HG03108 (cell line): ENCODE measurements around the gene TGFBR1.
A peak's percentile ranks its signal among the peaks of the same experiment; 100 is the strongest.

Source experiments
- ATAC-seq: cut with Tn5 transposase; IDR thresholded peaks from one replicate; pipeline ENCODE4 v1.9.1; 2021; ENCODE audit warnings: moderate library complexity; ENCODE audit not compliant: unreplicated experiment

The TGFBR1 gene

DNA sequence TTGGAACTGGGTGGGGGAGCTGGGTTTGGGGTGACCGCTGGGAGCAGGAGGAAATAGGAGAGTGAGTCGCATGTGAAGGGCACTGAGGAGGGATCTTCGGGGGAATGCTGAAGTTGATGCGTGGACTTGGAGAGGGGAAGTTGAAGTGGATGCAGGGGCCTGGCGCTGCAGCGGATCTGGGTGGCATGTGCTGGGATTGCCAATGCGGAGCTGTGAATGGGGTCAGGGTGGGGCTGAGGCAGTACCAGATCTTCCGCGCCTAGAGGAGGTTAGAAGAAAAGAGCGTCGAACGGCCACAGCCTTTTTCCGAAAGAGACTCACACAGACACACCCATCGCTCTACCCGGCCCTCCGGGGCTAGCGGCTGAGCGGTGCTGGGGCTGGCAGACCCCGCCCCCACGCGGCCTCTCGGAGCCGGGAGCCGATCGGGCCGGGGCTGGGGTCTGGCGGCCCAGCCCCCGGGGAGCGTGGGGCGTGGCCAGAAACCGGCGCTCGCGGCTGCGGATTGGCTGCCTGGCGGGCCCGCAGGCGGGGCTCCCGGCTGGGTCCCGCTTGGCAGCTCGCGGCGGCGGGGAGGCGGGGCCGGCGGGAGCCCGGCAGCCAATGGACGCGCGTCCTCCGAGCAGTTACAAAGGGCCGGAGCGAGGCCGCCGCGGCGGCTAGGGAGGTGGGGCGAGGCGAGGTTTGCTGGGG lies at the start of gene TGFBR1:
Gene TGFBR1 (plus strand): TSS at position 655 of the 693 bp plus-strand sequence. CDS start 93 bp downstream, outside the sequence.
- ATAC-seq, result peak; percentile 89

DNA sequence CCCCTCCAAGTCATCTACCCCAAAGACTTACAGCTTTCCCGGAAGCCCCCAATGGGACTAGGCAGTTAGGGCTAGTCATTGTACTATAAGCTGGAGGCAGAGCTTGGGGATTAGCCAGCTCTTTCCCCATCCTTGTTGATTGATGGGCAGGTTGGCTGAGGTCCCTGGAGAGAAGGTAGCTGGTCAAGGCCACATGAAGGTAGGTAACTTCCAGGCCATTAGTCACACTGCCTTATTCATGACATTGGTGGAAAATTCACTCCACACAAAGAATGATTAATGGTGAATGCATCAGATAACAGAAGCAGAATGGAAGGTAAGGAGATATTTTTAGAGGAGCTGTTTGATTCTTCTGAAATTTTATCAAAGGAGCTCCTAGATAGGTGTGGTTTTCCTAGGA lies 49.5 kb upstream of the TGFBR1 start:
- no peak for ATAC-seq

DNA sequence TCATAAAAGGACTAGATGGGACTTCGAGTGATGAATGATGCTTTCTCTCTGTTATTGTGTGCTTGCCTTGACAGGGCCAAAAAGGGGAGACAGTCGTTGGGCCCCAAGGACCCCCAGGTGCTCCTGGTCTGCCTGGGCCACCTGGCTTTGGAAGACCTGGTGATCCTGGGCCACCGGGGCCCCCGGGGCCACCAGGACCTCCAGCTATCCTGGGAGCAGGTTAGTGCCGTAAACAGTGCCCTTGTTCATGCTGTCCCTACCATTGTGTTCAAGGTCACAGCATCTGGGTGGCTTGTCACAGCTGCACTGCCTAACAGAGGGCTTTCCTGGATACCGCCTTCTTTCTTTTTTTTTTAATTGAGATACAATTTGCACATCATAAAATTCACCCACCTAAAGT lies 48.7 kb upstream of the TGFBR1 start:
- no peak for ATAC-seq

DNA sequence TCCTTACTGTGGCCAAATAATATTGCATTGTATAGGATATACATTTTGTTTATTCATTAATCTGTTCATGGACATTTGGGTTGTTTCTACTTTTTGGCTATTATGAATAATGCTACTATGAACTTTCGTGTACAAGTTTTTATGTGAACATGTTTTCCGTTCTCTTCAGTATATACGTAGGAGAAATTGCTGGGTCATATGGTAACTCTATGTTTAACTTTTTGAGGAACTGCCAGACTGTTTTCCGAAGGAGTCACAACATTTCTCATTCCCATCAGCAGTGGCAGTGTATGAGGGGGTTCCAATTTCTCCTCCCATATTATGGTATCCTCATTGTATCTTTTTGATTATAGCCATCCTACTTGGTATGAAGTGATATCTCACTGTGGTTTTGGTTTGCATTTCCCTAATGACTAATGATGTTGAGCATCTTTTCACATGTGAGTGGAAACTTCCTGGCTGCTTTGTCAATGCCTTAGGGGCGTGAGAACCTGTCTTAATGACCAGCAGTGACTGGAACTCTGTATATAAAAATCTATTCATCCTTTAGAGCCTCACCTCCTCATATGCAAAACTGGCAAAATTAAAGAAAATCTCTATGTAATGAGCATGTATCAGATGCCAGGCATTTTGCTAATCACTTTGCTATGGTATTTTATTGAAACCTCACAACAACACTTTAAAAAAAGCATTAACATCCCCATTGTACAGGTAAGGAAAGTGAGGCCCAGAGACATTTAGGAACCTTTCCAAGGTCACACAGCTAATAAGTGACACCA lies 47.8 kb upstream of the TGFBR1 start:
- ATAC-seq, result no peak

DNA sequence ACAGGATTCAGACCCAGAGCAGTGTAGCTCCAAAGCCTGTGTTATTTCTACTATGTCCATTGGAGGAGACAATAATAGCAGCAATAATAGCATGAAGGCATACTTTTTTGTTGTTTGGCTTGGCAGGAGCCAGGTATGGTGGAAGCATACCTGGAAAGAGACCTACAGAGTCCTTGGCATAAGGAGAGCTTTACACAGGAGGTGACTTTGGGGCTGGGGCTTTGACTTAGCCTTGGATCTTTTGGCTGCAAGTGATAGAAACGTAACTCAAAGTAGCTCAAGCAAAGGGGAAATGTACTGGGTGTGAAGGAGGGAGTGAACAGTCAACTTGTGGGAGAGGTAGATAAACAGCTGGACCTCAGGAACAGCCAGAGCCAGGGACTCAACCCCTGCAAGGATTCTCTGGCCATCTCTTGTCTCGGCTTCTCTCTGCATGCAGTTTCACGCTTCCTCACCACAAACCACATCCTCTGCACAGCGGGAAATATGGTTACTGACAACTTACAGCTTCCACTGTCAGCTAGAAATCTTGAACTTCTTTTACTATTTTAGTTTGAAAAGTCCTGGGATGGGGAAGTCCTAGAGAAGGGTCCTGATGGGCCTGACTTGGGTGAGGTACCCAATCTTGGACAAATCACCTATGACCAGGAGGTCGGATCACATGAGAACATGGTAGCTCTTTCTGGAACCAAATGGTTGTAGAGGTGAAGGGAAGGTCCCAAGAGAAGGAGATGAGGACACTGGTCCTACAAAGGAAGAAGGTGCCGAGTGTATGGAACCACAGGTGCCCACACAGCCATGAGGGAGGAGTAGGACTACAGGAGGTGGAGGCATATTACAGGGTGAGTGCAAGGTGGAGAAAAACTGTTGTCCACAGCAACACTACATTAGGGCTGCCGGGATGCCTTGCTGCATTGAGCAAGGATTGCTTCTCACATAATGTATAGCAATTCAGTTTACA lies 47.0 kb upstream of the TGFBR1 start:
- ATAC-seq, result peak; percentile 76

DNA sequence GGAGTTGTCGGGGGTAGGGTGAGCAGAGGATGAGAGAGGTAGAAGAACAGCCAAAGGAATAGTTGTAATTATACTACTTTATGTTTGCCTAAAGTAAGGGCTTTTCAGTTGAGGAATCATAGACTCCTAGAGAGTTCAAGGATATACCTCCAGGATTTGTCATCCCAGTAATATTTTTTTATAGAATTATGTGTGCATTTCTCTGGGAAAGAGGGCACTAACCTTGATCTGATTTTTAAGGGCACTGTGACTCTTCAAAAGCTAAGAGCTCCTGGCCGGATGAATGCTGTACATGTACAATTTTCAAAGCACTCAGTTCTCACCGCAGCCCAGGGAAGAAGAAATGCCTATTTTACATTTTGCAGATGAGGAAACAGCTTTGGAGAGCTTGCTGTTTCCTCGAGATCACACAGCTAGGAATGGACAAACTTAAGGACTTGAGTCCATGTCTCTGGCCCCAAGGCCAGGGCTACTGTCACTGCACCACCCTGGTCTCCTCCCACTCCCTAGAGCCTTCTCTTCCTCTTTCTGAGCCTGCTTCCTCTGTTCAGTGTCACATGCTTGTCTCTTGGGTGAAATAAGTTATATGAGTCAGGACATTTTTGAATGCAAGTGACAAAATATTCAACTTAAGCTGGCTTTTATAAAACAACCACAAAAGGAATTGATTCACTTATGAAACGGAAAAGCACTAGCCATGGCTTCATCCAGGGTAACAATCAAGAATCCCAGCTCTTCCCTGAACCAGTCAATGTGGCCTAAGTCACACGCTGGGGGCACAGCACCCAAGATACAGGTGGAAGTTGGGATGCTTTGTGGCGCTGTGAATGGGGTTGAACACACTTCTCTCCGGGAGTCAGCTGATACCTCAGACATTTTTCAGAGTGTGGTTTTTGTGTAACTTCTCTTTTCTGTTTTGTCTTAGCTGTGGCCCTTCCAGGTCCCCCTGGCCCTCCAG lies 45.7 kb upstream of the TGFBR1 start:
- ATAC-seq, result peak; percentile 58

DNA sequence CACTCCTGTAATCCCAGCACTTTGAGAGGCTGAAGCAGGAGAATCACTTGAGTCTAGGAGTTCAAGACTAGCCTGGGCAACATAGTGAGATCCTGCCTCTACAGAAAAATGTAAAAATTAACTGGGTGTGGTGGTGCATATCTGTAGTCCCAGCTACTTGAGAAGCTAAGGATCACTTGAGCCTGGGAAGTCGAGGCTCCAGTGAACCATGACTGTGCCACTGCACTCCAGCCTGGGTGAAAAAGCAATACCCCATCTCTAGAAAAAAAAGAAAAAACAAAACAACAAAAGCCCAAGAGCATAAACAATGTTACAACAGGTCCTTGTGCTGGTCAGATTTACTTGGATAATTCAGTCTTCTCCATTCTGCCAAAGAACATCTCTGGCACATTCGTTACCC lies 44.3 kb upstream of the TGFBR1 start:
- no peak for ATAC-seq

DNA sequence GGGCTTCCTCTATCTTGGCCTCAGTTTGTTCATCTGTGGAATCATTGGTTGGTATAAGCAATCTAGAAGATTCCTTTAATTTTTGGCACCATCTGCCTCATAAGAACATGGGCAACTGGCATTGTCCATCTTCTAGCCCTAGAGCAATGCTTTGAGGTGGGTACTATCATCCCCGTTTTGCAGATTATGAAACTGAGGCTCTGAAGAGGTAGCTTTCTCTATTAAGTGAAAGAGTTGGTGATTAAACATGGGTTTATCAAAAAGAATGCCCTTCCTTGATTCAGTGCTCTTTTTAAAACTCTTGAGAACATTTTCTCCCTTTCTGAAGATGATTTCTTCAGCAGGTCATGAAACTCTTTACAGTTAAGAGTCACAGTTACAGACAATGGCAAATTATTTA lies 42.4 kb upstream of the TGFBR1 start:
- ATAC-seq, result no peak

DNA sequence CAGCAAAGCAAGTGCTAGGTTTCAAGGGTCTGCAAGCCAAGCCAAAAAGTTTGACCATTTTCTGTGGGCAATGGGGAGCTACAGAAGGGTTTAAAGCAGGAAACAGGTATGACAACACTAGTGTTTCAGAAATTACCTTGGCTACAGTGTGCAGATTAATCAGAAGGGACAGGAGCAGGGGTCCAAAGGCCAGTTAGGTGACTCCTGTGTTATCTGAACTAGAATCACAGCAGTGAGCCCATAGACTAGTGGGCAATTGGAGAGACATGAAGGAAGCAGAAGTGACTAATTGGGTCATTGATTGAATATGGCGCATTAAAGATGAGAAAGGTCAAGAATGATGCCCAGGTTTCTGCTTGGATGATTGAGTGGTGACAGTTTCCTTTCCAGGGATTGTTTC lies 41.4 kb upstream of the TGFBR1 start:
- no peak for ATAC-seq

DNA sequence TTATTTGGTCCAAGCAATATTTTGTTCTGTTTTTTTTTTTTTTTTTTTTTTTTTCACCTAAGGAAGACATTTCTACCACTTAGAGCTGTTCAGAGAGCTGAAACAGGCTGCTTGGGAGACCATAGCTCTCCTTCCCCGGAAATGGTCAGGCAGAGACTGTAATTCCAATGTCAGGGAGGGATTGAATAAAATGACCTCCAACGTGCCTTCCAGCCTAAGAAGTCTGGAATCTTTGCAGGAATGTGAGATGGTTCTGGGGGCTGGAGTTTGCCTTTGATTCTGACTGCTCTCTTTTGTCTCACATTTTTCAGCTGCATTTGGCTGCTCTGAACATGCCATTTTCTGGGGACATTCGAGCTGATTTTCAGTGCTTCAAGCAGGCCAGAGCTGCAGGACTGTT lies 38.3 kb upstream of the TGFBR1 start:
- ATAC-seq, result no peak

DNA sequence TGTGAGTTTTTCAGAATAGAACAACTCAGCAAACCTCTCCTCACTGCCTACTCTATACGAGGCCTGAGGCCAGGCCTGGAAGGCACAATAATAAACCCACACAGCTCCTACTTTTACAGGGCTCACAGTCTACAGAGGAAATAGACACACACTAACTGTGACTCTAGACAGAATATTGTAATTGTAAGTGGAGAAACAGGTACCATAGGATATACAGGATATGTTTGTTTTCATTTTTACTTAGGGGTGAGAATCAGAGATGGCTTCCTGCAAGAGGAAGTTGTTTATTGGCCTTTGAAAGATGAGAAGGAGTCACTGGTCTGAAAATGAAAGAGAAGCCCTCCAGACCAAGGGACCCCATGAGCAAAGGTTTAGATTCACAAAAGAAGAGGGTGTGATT lies 35.8 kb upstream of the TGFBR1 start:
- no peak for ATAC-seq

DNA sequence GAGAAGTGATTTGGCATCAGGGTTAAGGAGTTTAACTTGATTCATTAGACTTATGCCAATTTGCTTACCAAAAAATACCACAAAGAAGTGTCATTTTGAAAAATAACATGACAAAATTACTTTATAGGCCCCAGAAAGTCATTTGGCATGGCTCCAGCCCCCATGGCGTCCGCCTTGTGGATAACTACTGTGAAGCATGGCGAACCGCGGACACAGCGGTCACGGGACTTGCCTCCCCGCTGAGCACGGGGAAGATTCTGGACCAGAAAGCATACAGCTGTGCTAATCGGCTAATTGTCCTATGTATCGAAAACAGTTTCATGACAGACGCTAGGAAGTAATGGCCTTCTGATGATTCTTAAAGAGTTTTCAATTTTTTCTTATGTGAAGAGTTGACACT lies 35.4 kb upstream of the TGFBR1 start:
- ATAC-seq, result no peak

DNA sequence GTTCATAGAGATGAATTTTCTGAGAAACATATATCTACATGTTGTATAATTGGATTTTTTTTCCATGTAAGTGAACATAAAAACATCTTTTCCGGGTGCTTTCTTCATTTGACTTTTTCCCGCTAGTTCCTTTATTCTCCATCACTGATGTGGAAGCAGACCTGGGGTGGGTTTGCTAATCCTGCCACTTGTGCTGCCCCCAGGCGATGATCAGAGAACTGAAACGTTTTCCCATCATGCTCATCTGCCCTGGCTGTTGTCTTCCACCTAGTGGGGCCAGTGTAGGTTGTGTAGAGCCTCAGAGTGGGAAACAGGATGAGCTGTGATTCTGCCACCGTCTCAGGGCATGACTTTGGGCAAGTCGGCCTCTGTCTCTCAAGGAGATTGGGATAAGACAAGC lies 34.2 kb upstream of the TGFBR1 start:
- no peak for ATAC-seq

DNA sequence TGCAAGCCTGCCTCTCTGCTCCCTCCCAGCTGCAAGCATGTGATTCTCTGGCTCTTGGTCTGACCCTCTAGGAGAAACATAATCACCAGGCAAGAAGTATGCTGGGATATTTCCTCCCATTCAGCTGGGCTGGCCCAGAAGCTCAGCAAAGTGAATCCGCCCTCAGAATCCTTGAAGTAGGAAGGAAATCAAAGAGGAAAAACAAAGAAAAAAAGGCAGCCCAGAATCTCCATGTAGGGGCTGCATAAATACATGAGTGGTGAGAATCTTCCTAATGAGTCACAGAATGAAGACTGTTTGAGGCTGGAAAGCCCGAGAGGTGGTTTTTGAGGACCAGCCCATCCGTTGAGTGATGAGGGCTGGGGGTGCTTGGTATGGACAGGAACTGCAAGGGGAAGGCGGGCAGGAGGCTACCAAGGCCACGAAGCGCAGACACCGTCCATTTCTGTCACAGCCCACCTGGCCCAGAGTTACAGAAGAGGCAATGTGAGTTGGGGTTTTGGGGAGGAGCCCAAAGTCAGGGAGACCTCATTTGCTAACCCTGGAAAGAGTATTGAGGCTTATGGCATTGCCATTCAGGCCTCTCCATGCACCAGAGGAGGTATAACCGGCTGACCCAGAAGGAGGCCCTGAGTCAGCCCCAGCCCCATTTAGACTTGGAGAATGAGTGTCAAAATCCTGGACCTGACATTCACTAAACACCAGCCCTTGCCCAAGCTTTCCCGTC lies 33.4 kb upstream of the TGFBR1 start:
- no peak for ATAC-seq

DNA sequence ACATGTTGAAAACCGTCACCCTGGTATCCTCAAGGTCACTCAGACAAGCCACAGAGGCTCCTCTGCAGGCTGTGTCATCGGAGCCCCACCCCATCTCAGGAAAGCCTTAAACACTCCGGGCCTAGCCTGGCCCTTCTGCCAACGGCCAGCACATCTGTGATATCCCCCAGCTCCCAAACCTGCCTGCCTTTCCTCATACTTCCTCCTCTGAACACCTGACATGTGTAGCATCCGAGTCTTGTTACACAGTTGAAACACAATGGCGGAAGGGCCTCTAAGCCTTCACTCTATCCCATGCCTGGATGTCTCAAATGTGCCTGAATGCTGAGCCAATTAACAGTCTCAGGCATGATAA lies 32.9 kb upstream of the TGFBR1 start:
- no peak for ATAC-seq

DNA sequence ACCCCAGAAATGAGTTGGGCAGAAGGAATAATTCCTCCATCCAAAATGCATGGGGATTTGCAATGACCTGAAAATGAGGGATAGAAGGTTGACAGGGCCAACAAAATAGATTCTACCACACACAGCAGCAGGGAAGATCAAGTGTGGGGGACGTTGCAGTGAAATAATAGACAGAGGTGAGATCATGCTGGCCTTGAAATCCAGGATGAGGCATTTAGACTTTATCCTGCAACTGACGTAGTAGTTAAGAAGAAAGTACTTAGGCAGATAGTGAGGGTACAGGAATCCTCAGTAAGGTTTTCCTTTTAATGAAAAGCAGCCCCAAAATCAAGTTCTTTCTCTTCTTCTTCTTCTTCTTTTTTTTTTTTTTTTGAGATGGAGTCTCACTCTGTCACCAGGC lies 31.6 kb upstream of the TGFBR1 start:
- ATAC-seq, result no peak

DNA sequence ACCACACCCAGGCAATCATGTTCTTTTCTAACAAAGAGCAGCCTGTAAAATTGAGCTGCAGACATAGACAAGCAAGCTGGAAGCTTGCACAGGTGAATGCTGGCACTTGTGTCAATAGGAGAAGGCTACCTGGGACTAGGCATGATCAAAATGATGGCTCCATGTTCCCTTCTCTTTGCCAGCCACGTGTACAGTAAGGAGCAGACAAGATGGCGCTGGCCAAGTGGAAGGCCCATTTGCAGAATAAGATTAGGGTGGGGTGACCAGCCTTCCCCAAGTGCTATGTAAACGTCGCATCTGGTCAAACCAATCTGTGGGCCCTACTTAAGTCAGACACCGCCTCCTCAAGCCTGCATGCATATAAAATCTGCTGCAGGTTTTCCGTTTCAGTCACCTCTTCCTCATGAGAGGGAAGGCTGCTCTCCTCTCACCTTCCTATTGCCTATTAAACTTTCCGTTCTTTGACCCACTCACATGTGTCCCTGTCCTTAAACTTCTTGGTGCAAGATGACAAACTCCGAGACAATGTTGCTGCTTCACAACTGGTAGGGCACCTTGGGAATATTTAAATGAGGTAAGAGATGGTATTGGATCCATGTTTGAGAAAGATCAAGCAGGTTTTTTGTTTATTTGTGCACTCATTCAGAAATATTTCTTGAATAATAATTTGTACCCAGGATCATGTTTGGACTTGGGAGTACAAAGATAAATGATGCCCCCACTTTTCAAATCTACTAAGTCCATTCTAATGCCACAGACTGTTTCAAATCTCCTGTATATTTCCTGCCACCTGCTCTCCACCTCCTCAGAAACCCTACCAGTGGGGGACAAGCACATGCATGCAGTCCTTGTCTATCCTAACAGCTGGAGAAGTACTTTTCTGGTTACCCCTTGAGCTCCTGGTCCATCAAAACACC lies 30.7 kb upstream of the TGFBR1 start:
- no peak for ATAC-seq

DNA sequence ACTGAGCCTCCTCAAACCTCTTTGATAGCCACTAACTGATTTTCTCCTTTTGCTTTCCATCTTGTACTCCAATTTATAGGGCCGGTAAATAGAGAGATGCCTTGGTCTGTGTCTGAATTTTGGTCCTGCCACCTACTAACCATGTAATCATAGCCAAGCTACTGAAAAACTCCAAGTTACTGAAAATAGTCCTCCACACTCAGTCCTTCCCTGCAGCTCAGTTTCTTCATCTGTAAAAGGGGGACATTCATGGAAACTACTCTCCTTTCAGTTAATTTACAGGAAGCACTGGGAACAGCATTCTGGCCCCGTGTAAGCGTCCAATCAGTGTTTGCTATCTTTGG lies 30.0 kb upstream of the TGFBR1 start:
- ATAC-seq, result no peak
